ENCODE data around the gene RAB31. TPM values are rescaled to one million over a fixed set of nuclear protein-coding genes. Genes with fewer than 3 reads are reported as not detected.

Gene RAB31
- total and polyA plus RNA-seq, 11 donors: 3.2 to 67.7 (median 12.8) TPM

GRCh38 chr18:9737472-9738121 is 29.5 kb downstream of the RAB31 start:
- Histone ChIP-seq H3K27me3 (no peaks in the 10 kb centered on the region), H3K36me3 (peaks cover 0 to 16% (median 0%) of the 10 kb centered on the region in 9 donors), H3K4me3 (no peak overlapping the region), H3K9me3 (no peaks in the 10 kb centered on the region), H3K27ac (no peak overlapping the region), H3K4me1 (peaks cover 0 to 34% (median 9%) of the 10 kb centered on the region in 12 donors)
- intact Hi-C loops (cut with DNase I): no loop called here
- DNase-seq (no peak), ATAC-seq (no peak)
- WGBS, 4 donors: 77 to 87% (median 78%) methylated on average over 13 of the region's 13 CpGs
- TF ChIP-seq CTCF (IDR thresholded peaks at IDR 0.05) (no peak), POLR2A (IDR thresholded peaks at IDR 0.05) (no peak)

GRCh38 chr18:9738266-9738969 is 30.3 kb downstream of the RAB31 start:
- DNase-seq (no peak), ATAC-seq (no peak)
- H3K27ac ChIP-seq: no peak overlapping the region
- H3K4me3 ChIP-seq: no peak overlapping the region
- no peak for TF ChIP-seq POLR2A (IDR thresholded peaks at IDR 0.05)
- no peak for TF ChIP-seq CTCF (IDR thresholded peaks at IDR 0.05)
- peaks cover 0 to 43% (median 13%) of the 10 kb centered on the region in 12 donors for H3K4me1 ChIP-seq
- peaks cover 0 to 8% (median 0%) of the 10 kb centered on the region in 9 donors for H3K36me3 ChIP-seq
- no peaks in the 10 kb centered on the region for H3K27me3 ChIP-seq
- 85 to 89% (median 87%) methylated on average over 8 of the region's 8 CpGs for WGBS, 4 donors
- H3K9me3 ChIP-seq: no peaks in the 10 kb centered on the region
- intact Hi-C loops (cut with DNase I): no loop called here

GRCh38 chr18:9739516-9739915 is 31.4 kb downstream of the RAB31 start:
- DNase-seq (no peak), ATAC-seq (no peak)
- TF ChIP-seq CTCF (IDR thresholded peaks at IDR 0.05): no peak
- no peak for TF ChIP-seq POLR2A (IDR thresholded peaks at IDR 0.05)
- Histone ChIP-seq H3K36me3 (peaks cover 0 to 6% (median 0%) of the 10 kb centered on the region in 9 donors), H3K27me3 (no peaks in the 10 kb centered on the region), H3K4me3 (no peak overlapping the region), H3K27ac (peak overlapping the region in 1 of 12 donors; percentile 24), H3K4me1 (peaks cover 0 to 51% (median 13%) of the 10 kb centered on the region in 12 donors), H3K9me3 (no peaks in the 10 kb centered on the region)
- intact Hi-C loops (cut with DNase I): no loop called here
- WGBS, 4 donors: 71 to 86% (median 81%) methylated on average over 1 of the region's 1 CpG

GRCh38 chr18:9740071-9740470 is 32.0 kb downstream of the RAB31 start:
- DNase-seq: no peak
- TF ChIP-seq POLR2A (IDR thresholded peaks at IDR 0.05) (no peak), CTCF (IDR thresholded peaks at IDR 0.05) (no peak)
- peaks cover 0 to 6% (median 0%) of the 10 kb centered on the region in 9 donors for H3K36me3 ChIP-seq
- ATAC-seq: no peak
- H3K4me1 ChIP-seq: peaks cover 0 to 51% (median 13%) of the 10 kb centered on the region in 12 donors
- whole genome bisulfite sequencing, 4 donors: 87 to 92% (median 92%) methylated on average over 5 of the region's 5 CpGs
- H3K27me3 ChIP-seq: no peaks in the 10 kb centered on the region
- H3K9me3 ChIP-seq: no peaks in the 10 kb centered on the region
- H3K4me3 ChIP-seq: no peak overlapping the region
- H3K27ac ChIP-seq: peak overlapping the region in 1 of 12 donors; percentile 24
- intact Hi-C loops (cut with DNase I): no loop called here
